NCI-H187 treated with DMSO at 0.1 percent for 48 hours (cell line): ENCODE measurements around the gene IL36G.

Experiments
- DNase-seq: peaks from one replicate; lab custom pipeline; 2025; lab: John Stamatoyannopoulos, UW

Gene IL36G

GRCh38 chr2:112972423-112973086, 5.3 kb upstream of the IL36G start:
- no peak for DNase-seq

DNA sequence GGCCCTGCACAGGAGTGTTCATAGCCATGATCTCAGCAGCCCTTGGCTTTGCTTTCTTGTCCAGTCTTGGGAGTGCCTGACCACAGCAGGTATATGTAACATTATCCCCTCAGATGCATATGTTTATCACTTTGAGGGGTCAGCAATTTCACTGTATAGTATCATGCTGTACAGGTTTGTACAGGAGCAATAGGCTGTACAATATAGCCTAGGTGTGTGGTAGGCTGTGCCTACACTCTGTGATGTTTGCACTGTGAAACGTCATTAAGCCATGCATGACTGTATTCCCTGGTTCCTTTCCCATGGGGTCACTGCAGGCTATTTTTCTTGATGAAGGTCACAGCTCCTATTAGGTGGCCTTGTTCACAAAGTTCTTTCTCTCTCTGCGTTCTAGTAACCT, 4.7 kb upstream of the IL36G start:
- no peak for DNase-seq

GRCh38 chr2:112979731-112980130, 1.9 kb downstream of the IL36G start:
- DNase-seq, result no peak

DNA sequence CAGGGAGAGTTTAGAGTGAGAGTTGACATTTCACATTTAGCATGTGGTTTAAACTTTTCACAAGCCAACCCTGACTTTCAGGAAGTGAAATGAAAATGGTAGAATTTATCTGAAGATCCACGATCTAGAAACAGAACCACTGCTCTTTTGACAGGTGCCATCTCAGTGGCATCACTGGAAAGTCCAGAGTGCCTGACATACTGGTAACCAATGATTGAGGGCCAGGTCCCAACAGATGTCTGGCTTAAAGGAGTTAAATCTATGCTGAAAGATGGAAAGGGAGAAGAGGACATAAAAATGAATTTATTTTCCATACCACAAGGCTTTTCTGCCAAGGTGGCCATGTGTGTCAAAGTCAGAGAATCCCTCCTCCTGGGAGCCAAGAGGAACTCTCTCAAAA, 2.7 kb downstream of the IL36G start:
- DNase-seq, result no peak

GRCh38 chr2:112985090-112985489, 7.3 kb downstream of the IL36G start:
- DNase-seq, result no peak

- no peak for DNase-seq
Measured at GRCh38 chr2:112989611-112990010, 11.8 kb downstream of the IL36G start.

- no peak for DNase-seq
Measured at GRCh38 chr2:112993831-112994230, 16.0 kb downstream of the IL36G start.

DNA sequence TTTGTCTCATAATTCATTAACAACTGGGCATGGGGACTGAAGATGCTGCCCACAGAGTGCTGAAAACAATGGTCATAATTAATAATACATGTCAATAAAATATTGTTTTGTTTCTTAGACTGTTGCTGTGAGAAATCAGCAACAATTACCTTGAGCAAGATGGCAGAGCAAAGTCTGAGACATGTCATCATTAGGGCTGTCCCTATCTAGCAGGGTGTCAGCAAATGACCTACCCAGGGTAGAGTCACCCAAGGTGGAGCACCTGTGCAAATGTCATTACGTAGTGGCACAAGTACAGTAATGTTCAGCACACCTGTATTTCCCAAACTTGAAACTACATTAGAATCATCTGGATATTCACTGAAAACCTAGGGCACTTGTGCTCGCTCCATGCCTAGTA, 16.8 kb downstream of the IL36G start:
- DNase-seq, result no peak

DNA sequence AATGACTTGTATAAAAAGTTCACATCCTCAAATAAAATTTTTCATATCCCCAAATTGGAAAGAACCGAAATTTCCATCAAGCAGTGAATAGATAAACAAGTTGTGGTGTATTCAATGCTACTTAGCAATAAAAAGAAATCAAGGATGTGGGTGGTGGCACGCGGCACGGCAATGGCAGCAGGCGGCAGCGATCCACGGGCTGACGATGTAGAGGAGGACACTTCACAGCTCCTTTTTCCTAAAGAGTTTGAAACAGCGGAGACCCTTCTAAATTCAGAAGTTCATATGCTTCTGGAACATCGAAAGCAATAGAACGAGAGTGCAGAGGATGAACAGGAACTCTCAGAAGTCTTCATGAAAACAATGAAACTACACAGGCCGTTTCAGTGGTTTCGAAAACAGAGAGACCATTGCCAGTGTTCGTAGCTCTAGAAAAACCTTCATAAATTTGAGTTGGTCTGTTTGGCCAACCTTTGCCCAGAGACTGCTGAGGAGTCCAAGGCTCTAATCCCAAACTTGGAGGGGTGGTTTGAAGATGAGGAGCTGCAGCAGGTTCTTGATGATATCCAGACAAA, 17.6 kb downstream of the IL36G start:
- DNase-seq, result no peak

GRCh38 chr2:112996635-112997034, 18.8 kb downstream of the IL36G start:
- DNase-seq, result no peak

DNA sequence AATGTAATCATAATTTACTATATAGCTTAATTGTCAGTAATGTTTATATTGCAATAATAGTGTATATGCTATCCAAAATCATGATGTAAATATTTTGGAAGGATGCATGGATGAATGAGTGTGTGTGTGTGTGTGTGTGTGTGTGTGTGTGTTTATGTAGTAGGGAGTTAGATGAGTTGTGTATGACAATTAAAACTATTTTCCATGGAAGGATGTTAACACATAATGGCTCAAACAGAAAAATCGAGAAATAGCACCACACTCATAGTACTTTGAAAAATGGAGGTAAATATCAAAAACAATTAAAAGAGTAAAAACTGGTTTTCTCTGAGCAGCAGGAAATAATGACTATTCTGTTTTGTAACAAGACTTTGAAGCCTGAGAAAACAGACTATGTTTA, 19.3 kb downstream of the IL36G start:
- DNase-seq, result no peak

DNA sequence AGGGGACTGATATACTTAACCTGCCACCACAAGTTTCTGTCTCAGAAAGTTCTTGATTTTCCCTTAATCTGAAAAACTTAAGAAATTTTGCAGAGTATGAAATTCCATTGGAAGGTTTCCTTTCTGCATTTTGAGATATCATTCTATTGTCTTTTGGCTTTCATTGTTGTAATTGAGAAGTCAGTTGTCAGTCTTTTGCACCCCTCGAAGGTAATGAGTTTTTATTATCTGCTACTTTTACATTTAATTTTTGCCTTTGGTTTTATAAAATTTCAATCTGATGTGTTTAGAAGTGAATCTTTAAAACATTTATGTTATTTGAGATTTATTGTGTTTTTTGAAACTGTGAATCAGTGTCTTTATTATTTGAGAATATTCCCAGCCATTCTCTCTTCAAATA, 22.6 kb downstream of the IL36G start:
- DNase-seq, result no peak

- no peak for DNase-seq
Measured at GRCh38 chr2:113002677-113003076, 24.9 kb downstream of the IL36G start.

- no peak for DNase-seq
Measured at GRCh38 chr2:113005030-113005509, 27.3 kb downstream of the IL36G start, which contains the start of gene IL36A. Gene IL36A, plus strand, starts transcription at chr2:113005459. Its CDS starts 413 bp downstream, at chr2:113005872.

GRCh38 chr2:113007250-113007649, 29.4 kb downstream of the IL36G start:
- no peak for DNase-seq

- no peak for DNase-seq
Measured at GRCh38 chr2:113009622-113010021, 31.8 kb downstream of the IL36G start.

DNA sequence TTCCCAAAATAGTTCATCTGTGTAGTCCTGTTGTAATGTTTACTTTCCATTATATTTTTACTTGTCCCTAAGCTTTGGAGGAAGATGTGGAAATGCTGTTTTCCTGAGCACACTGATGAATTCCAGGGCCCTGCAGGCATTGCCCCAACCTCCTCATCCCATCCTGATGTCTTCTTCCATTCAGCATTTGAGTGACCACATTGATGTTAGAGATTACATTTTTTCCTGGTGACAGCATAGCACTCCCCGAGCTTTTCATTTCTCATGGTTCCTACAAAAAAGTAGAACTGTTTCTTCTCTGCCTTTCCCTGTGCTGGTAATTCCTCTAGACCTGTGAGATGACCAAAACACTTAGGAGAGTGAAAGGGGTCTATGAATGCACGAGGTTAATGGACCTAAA, 32.3 kb downstream of the IL36G start:
- no peak for DNase-seq

DNA sequence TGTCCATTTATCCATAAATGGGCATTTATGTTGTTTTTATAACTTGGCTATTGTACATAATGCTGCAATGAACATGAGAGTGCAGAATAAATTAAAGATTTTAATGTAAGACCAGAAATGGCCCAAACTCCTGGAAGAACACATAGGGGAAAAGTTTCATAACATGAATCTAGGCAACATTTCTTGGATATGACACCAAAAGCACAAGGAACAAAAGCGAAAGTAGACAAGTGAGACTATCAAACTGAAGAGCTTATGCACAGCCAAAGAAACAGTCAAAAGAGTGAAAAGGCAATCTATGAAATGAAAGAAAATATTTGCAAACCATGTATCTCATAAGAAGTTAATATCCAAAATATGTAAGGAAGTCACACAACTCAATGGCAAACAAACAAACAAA, 33.3 kb downstream of the IL36G start:
- no peak for DNase-seq

DNA sequence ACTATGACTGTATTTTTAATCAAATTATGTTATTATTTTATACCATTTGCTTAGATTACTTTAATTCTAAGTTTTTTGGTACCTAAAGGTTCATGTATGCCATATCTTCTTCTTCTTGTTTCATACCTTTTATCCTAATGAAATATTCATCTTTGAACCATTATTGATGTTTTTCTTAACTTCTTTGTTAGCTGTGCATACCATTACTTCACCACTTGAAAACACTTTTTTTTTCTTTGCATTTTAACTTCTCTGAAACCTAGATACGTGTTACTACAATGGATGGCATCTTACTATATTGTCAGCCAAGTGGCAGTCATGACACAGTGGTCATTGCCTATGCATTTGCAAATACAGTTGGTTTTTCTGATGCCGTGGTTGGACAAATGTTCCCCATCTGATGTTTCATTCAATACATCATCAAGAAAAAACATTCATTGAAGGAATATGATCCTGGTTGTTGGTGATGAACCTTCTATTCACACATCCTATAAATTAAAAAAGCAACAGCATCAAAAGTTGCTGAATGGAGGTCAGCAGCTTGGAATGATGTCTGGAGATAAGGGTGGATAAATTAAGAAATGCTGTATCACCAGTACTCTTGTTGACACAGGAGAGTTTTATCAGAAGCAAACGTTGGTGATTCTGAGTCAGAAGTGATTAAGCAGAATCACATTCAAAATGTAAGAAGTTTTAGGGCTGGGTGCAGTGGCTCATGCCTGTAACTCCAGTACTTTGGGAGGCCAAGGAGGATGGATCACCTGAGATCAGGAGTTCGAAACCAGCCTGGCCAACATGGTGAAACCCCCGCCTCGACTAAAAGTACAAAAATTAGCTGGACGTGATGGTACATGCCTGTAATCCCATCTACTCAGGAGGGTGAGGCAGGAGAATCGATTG, 34.9 kb downstream of the IL36G start:
- DNase-seq, result no peak

- no peak for DNase-seq
Measured at GRCh38 chr2:113013336-113013661, 35.5 kb downstream of the IL36G start.

- no peak for DNase-seq
Measured at GRCh38 chr2:113014067-113014466, 36.3 kb downstream of the IL36G start.

GRCh38 chr2:113015042-113015441, 37.2 kb downstream of the IL36G start:
- no peak for DNase-seq

- DNase-seq, result no peak
Measured at GRCh38 chr2:113015655-113016054, 37.8 kb downstream of the IL36G start.
